GM12878 (cell line): Measurements from ENCODE around the gene C1QTNF8. TPM values are rescaled to one million over a fixed set of nuclear protein-coding genes. Genes with fewer than 3 reads are reported as not detected.

Source experiments
- ATAC-seq: fragments of 200-7000 bp; cut with Tn5 transposase; 3 replicates; pipeline ENCODE4 v1.9.1; 2020; ENCODE audit warnings: mild to moderate bottlenecking, moderate library complexity
- BruUV-seq: library from RNA; stranded (reverse); fragments of 400-500 nt; replicated peaks from 2 replicates; lab custom pipeline; 2021; lab: Mats Ljungman, UMichigan
- CTCF ChIA-PET: fragments of 300-600 bp; sonication (Branson Sonifier 250); formaldehyde crosslinking; extraction: SDS; loops from one replicate; lab custom pipeline; 2021; ENCODE audit warnings: inconsistent platforms; lab: Yijun Ruan, JAX
- POLR2A ChIA-PET: fragments of 350-600 bp; formaldehyde crosslinking; extraction: SDS; loops from one replicate; lab custom pipeline; 2021; ENCODE audit warnings: inconsistent platforms; lab: Charles Lee
- RAD21 ChIA-PET: fragments of 300-600 bp; sonication (Branson Sonifier 250); formaldehyde crosslinking; loops from one replicate; lab custom pipeline; 2023; ENCODE audit warnings: antibody characterized with exemption; ENCODE audit not compliant: unreplicated experiment; lab: Charles Lee
- SMC1A ChIA-PET: fragments of 300-600 bp; sonication (Branson Sonifier 250); formaldehyde crosslinking; loops from one replicate; lab custom pipeline; 2023; ENCODE audit not compliant: unreplicated experiment, uncharacterized antibody; lab: Charles Lee
- DNase-seq: peaks from one replicate; pipeline ENCODE4 v3.0.0-alpha.2; 2011; ENCODE audit warnings: low read depth, low spot score
- FAIRE-seq: peaks from 3 replicates; lab custom pipeline; 2011; peaks lifted over from hg19 to GRCh38; lab: Jason Lieb, UNC
- H2AFZ ChIP-seq: 2 replicates; pipeline ENCODE4 v1.6.0; 2011; ENCODE audit warnings: low read depth, low read length, control low read depth; ENCODE audit not compliant: control insufficient read depth
- H3K27ac ChIP-seq: 2 replicates; pipeline ENCODE4 v1.5.1; 2011; ENCODE audit warnings: control low read depth; ENCODE audit not compliant: control insufficient read depth, insufficient read depth
- H3K27me3 ChIP-seq, 2 experiments: replicated peaks in 1 of 2; 2 replicates each; pipeline versions ENCODE4 v1.6.0 to v1.6.1; 2011; ENCODE audit warnings: low read length in 1 of 2; ENCODE audit not compliant: control insufficient read depth in 2 of 2, insufficient read depth in 2 of 2
- H3K36me3 ChIP-seq, 2 experiments: 2 replicates each; pipeline ENCODE4 v1.5.1; 2011; ENCODE audit warnings: low read length in 1 of 2; ENCODE audit not compliant: control insufficient read depth in 2 of 2, insufficient read depth in 2 of 2
- H3K4me1 ChIP-seq: 2 replicates; pipeline ENCODE4 v1.6.1; 2011; ENCODE audit warnings: mild to moderate bottlenecking, low read length, moderate library complexity, mixed read lengths; ENCODE audit not compliant: control insufficient read depth, insufficient read depth
- H3K4me2 ChIP-seq: 2 replicates; pipeline ENCODE4 v1.6.0; 2011; ENCODE audit warnings: control low read depth; ENCODE audit not compliant: control insufficient read depth, insufficient read depth
- H3K4me3 ChIP-seq: fragments of 200-600 bp; sonication (generic); 2 replicates; pipeline ENCODE4 v1.5.1; 2016
- H3K79me2 ChIP-seq: 2 replicates; pipeline ENCODE4 v1.6.0; 2011; ENCODE audit warnings: low read length; ENCODE audit not compliant: control insufficient read depth, insufficient read depth
- H3K9ac ChIP-seq: 2 replicates; pipeline ENCODE4 v1.8.0; 2011; ENCODE audit warnings: low read length, control low read depth, mixed read lengths; ENCODE audit not compliant: control insufficient read depth, insufficient read depth
- H3K9me3 ChIP-seq: replicated peaks from 3 replicates; pipeline ENCODE4 v1.5.1; 2011; ENCODE audit warnings: mild to moderate bottlenecking, low read length; ENCODE audit not compliant: control insufficient read depth, insufficient read depth
- H4K20me1 ChIP-seq: 2 replicates; pipeline ENCODE4 v1.6.0; 2011; ENCODE audit not compliant: control insufficient read depth, insufficient read depth
- ATF7 ChIP-seq: fragments of 450-650 bp; IDR thresholded peaks from 2 replicates; pipeline ENCODE4 v1.6.1; 2016; ENCODE audit warnings: low read depth, mild to moderate bottlenecking
- BRCA1 ChIP-seq: IDR thresholded peaks from 2 replicates; pipeline ENCODE4 v1.6.1; 2011; ENCODE audit warnings: low read depth, low read length, improper control_type of control experiment
- FOXM1 ChIP-seq: IDR thresholded peaks from 2 replicates; pipeline ENCODE4 v1.6.1; 2012; ENCODE audit warnings: low read depth, mild to moderate bottlenecking, inconsistent platforms, low read length, moderate library complexity
- MEF2B ChIP-seq: fragments of 450-650 bp; IDR thresholded peaks from 2 replicates; pipeline ENCODE4 v1.6.1; 2018; ENCODE audit warnings: mild to moderate bottlenecking, moderate library complexity; ENCODE audit not compliant: partially characterized antibody, poor library complexity, severe bottlenecking
- MYC ChIP-seq: IDR thresholded peaks from 2 replicates; pipeline ENCODE4 v1.6.1; 2011; ENCODE audit warnings: mild to moderate bottlenecking, low read length, moderate library complexity, inconsistent platforms; ENCODE audit not compliant: insufficient read depth, insufficient replicate concordance, insufficient read length, severe bottlenecking
- NFIC ChIP-seq: IDR thresholded peaks from 2 replicates; pipeline ENCODE4 v1.6.1; 2012; ENCODE audit warnings: low read depth, mild to moderate bottlenecking, inconsistent platforms, low read length, moderate library complexity
- POU2F2 ChIP-seq: IDR thresholded peaks from 3 replicates; pipeline ENCODE4 v1.6.1; 2011; ENCODE audit warnings: low read depth, mild to moderate bottlenecking, low read length, borderline replicate concordance
- RBBP5 ChIP-seq: fragments of 200-600 bp; sonication (generic); conservative IDR thresholded peaks from 2 replicates; pipeline ENCODE4 v1.6.1; 2016
- SIN3A ChIP-seq: IDR thresholded peaks from 2 replicates; pipeline ENCODE4 v1.6.1; 2012; ENCODE audit warnings: low read depth, low read length, improper control_type of control experiment
- TAF1 ChIP-seq: IDR thresholded peaks from 2 replicates; pipeline ENCODE4 v1.6.1; 2011; ENCODE audit warnings: mild to moderate bottlenecking, low read depth, low read length, borderline replicate concordance
- ZNF274 ChIP-seq: IDR thresholded peaks from one replicate; pipeline ENCODE4 v1.8.0; 2011; ENCODE audit not compliant: insufficient read length, insufficient read depth
- ZNF592 ChIP-seq: fragments of 450-650 bp; IDR thresholded peaks from 2 replicates; pipeline ENCODE4 v1.6.1; 2017; ENCODE audit warnings: mild to moderate bottlenecking, moderate library complexity
- WGBS: methylation state at CpG from one replicate; pipeline ENCODE4 v1.1.6; 2016; ENCODE audit warnings: low lambda C conversion rate; ENCODE audit not compliant: insufficient replicate concordance, insufficient coverage; ENCODE audit errors: missing lambda C conversion rate; 5-methylcytosine and 5-hydroxymethylcytosine counted together
- in situ Hi-C: fragments of 300-500 bp; cut with MboI; formaldehyde crosslinking; loops from 9 replicates; pipeline ENCODE4 v1.14.3; 2018; ENCODE audit warnings: mixed read lengths
- intact Hi-C: fragments of 100-400 bp; cut with micrococcal nuclease; formaldehyde crosslinking; loops from one replicate; pipeline ENCODE4 v1.14.2; 2022; ENCODE audit not compliant: unreplicated experiment
- polyA plus RNA-seq, 11 experiments: library from polyadenylated mRNA; depleted of rRNA in 4 of 11; unstranded in 6 of 11; stranded (reverse) in 5 of 11; fragments of >200 nt; fragmentation: Nextera tagmentation in 4 of 11; fragmentation: Illumina TruSeq in 1 of 11; extraction: Ambion mirVana in 4 of 11; extraction: Trizol in 1 of 11; gene quantifications; 1 replicate in 1 of 11; 2 replicates in 10 of 11; pipeline versions ENCODE4 v1.2.1 to v1.2.3, GENCODE V29; 2011 to 2016; ENCODE audit warnings: inconsistent platforms in 2 of 11, missing spikeins in 2 of 11, low read depth in 1 of 11
- total RNA-seq, 4 experiments: library from RNA; depleted of rRNA in 3 of 4; stranded (reverse); fragments of >200 nt in 3 of 4; fragmentation: Illumina TruSeq in 1 of 4; extraction: Trizol in 1 of 4; gene quantifications; 2 replicates each; pipeline versions ENCODE4 v1.2.1 to v1.2.3, GENCODE V29; 2013 to 2021

C1QTNF8 gene
- total and polyA plus RNA-seq, 10 of the 15 experiments (the other 5 are each of a cell fraction or from before 2014, with no cell fraction given): not detected

- H3K4me3 ChIP-seq: no peak overlapping the region
- ChIA-PET SMC1A (no interaction called here), POLR2A (no interaction called here), RAD21 (no interaction called here), CTCF (no interaction called here)
- in situ Hi-C loops (no loop called here), intact Hi-C loops (no loop called here)
- H3K27me3 ChIP-seq: no peaks in the 10 kb centered on the region
- H3K9me3 ChIP-seq: no peaks in the 10 kb centered on the region
- no peaks in the 10 kb centered on the region for H3K79me2 ChIP-seq
- H3K36me3 ChIP-seq: no peaks in the 10 kb centered on the region
- no TSS peak for BruUV-seq
- H3K9ac ChIP-seq: no peak overlapping the region
- ATAC-seq (no peak), DNase-seq (no peak), FAIRE-seq (no peak)
- TF ChIP-seq NFIC (no peak), MEF2B (no peak)
- H4K20me1 ChIP-seq: no peaks in the 10 kb centered on the region
- no peak overlapping the region for H3K4me2 ChIP-seq
- WGBS: 9% methylated on average over 13 of the region's 16 CpGs
- H3K4me1 ChIP-seq: no peaks in the 10 kb centered on the region
- no peak overlapping the region for H3K27ac ChIP-seq
- H2AFZ ChIP-seq: no peak overlapping the region
Observed at GRCh38 chr16:1070864-1071408, 25.1 kb downstream of the C1QTNF8 start.

DNA sequence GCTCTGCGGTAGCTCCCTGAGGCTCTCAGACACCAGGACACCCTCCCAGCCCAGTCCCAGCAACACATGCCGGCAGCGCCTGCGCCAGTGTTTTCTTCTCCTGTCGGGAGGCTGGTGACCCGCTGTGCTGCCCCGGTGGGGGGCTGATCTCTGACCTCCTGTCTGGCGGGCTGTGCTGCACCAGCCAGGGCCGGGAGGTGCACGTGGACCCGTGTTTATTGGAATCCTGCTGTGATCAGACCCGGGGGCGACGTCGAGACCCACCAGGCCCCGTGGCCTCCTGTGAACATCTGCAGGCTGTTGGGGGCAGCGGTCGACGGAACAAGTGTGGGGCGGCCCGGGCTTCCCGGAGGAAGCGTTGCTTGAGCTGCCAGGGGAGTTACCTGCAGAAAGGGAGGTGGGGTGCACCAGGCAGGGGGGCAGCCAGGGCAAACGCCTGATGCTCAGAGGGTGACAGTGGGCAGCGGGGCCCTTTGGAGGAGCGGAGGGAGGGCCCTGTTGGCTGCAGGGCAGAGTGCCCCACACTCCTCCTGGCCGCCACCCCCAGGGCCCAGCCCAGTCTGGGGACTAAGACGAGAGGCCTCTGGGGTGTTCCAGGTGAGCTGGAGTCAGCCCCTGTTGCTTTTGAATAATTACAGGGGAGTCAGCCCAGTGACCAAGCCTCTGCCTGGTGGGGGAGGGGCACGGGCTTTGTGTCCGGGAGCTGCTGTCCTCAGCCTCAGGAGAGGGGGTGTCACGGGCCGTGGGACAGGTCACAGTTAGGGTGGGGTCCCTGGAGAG is 25.8 kb downstream of the C1QTNF8 start:
- Histone ChIP-seq H3K79me2 (no peaks in the 10 kb centered on the region), H3K27me3 (no peaks in the 10 kb centered on the region), H2AFZ (no peak overlapping the region), H3K27ac (no peak overlapping the region), H3K9me3 (no peaks in the 10 kb centered on the region), H3K4me2 (no peak overlapping the region), H4K20me1 (no peaks in the 10 kb centered on the region), H3K36me3 (no peaks in the 10 kb centered on the region), H3K9ac (no peak overlapping the region), H3K4me1 (no peaks in the 10 kb centered on the region), H3K4me3 (no peak overlapping the region)
- FAIRE-seq: no peak
- no TSS peak for BruUV-seq
- intact Hi-C loops: no loop called here
- in situ Hi-C loops: no loop called here
- SMC1A ChIA-PET: no interaction called here
- RAD21 ChIA-PET: no interaction called here
- POLR2A ChIA-PET: no interaction called here
- CTCF ChIA-PET: no interaction called here
- WGBS: 35% methylated on average over 20 of the region's 32 CpGs
- no peak for DNase-seq
- no peak for ATAC-seq
- no peak for TF ChIP-seq ZNF274
- no peak for TF ChIP-seq ATF7
- TF ChIP-seq SIN3A: no peak
- no peak for TF ChIP-seq RBBP5
- TF ChIP-seq FOXM1: no peak
- no peak for TF ChIP-seq MYC
- no peak for TF ChIP-seq ZNF592
- TF ChIP-seq TAF1: no peak
- no peak for TF ChIP-seq BRCA1
- no peak for TF ChIP-seq POU2F2
